ENCODE data around the gene SLC10A7. TPM values are rescaled to one million over a fixed set of nuclear protein-coding genes. Genes with fewer than 3 reads are reported as not detected.

The SLC10A7 gene
- total and polyA plus RNA-seq, 2 of the 8 experiments (the other 6 are each of a cell fraction or from before 2014, with no cell fraction given), result 2.5 to 2.9 TPM

DNA sequence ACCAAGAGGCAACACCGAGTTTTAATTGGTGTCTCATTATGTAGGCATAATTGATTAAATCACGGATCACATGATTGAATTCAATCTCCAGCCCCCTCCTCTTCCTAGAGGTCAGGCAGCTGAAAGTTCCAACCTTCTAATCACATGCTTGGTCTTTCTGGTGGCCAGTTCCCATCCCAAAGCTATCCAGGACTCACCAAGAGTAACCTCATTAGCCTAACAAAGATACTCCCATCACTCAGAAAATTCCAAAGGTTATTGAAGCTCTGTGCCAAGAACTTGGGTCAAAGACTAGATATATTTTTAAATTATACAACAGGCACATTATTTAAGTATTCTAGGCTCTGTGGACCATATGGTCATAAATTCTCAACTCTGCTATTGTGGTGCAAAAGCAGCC lies 65.1 kb downstream of the SLC10A7 start:
- Histone ChIP-seq H3K56ac (replicated peaks; ENCODE audit: insufficient read length, low read depth, low read length) (no peak overlapping the region), H3K4me3 (ENCODE audit: extremely low read depth in 1 of 4, insufficient read depth in 2 of 4, low read depth in 3 of 4, low read length in 4 of 4) (no peak overlapping the region), H3K4me1 (replicated peaks in 1 of 4; ENCODE audit: control insufficient read depth in 3 of 4, insufficient read depth in 4 of 4, low read length in 3 of 4) (peaks cover 0 to 6% (median 1%) of the 10 kb centered on the region in 4 experiments; a peak in 1 of 7 replicates), H3K9me3 (ENCODE audit: insufficient read depth in 2 of 2, low read depth in 1 of 2, low read length in 1 of 2) (no peaks in the 10 kb centered on the region), H3K23me2 (ENCODE audit: low read depth, low read length) (no peaks in the 10 kb centered on the region), H2BK20ac (ENCODE audit: low read length) (no peak overlapping the region), H2BK5ac (ENCODE audit: low read depth, low read length) (no peak overlapping the region), H3K4ac (replicated peaks; ENCODE audit: insufficient read length, low read depth, low read length) (no peak overlapping the region), H3K36me3 (ENCODE audit: control insufficient read depth in 2 of 4, insufficient read depth in 4 of 4, low read length in 3 of 4) (no peaks in the 10 kb centered on the region), H2BK120ac (replicated peaks; ENCODE audit: low read depth, low read length) (no peak overlapping the region), H3K79me2 (ENCODE audit: control insufficient read depth in 1 of 2, insufficient read depth in 2 of 2, low read length in 2 of 2) (no peaks in the 10 kb centered on the region), H2AK5ac (ENCODE audit: low read depth, low read length) (no peak overlapping the region), H4K20me1 (replicated peaks in 1 of 2; ENCODE audit: control insufficient read depth in 1 of 2, insufficient read depth in 2 of 2, low read length in 2 of 2) (no peaks in the 10 kb centered on the region), H2BK15ac (ENCODE audit: low read length) (no peak overlapping the region), H4K91ac (replicated peaks; ENCODE audit: insufficient read length, low read length) (no peak overlapping the region), H2BK12ac (ENCODE audit: low read depth, low read length) (no peak overlapping the region), H3K9ac (replicated peaks in 1 of 4; ENCODE audit: extremely low read depth in 1 of 4, low read depth in 3 of 4, low read length in 3 of 4) (no peak overlapping the region), H3K23ac (ENCODE audit: insufficient read length) (no peak overlapping the region), H3K27me3 (replicated peaks in 1 of 4; ENCODE audit: control insufficient read depth in 3 of 4, extremely low read depth in 1 of 4, insufficient read depth in 3 of 4, low read length in 3 of 4) (no peaks in the 10 kb centered on the region), H3K27ac (ENCODE audit: low read depth, low read length) (no peak overlapping the region), H3K14ac (ENCODE audit: insufficient read length) (no peak overlapping the region), H3K4me2 (ENCODE audit: insufficient read depth in 1 of 2, low read depth in 2 of 2, low read length in 2 of 2) (no peak overlapping the region), H4K5ac (ENCODE audit: insufficient read length, low read depth, low read length) (no peak overlapping the region), H3K18ac (ENCODE audit: extremely low read depth, low read length) (no peak overlapping the region), H4K8ac (ENCODE audit: extremely low read depth, insufficient read depth, low read length) (no peak overlapping the region), H3K79me1 (ENCODE audit: low read depth, low read length) (no peaks in the 10 kb centered on the region), H2AFZ (ENCODE audit: low read length) (no peak overlapping the region)
- FAIRE-seq (no peak), DNase-seq (ENCODE audit: low read depth in 1 of 2, low spot score in 2 of 2) (no peak)
- CTCF ChIA-PET (ENCODE audit: partially characterized antibody), result interaction anchor here (1.6 kb wide), 1 partner anchor 22 kb away, joined by 3 read pairs; no protein-coding TSS in a partner anchor
- POLR2A ChIA-PET (ENCODE audit: partially characterized antibody), result no interaction called here
- WGBS, 2 experiments (ENCODE audit: extremely low coverage in 1 of 2, insufficient coverage in 1 of 2, insufficient read length in 1 of 2, insufficient replicate concordance in 2 of 2, low coverage in 1 of 2, low lambda C conversion rate in 2 of 2, missing lambda C conversion rate in 1 of 2), result 85% methylated on average over 2 of the region's 2 CpGs; no CpG with 5 or more reads in 1 of the 2 experiments
- TF ChIP-seq CREB1 (IDR thresholded peaks at IDR 0.05), result no peak
- TF ChIP-seq RAD21 (IDR thresholded peaks at IDR 0.05 in 1 of 2, conservative IDR thresholded peaks at IDR 0.05 in 1 of 2; ENCODE audit: low read depth in 2 of 2, low read length in 2 of 2), result no peak
- TF ChIP-seq, protein P1, sequence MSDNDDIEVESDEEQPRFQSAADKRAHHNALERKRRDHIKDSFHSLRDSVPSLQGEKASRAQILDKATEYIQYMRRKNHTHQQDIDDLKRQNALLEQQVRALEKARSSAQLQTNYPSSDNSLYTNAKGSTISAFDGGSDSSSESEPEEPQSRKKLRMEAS (IDR thresholded peaks at IDR 0.05), result no peak
- no peak for TF ChIP-seq GTF2F1 (IDR thresholded peaks at IDR 0.05; ENCODE audit: borderline replicate concordance, low read depth, low read length)
- no peak for TF ChIP-seq SIN3A (conservative IDR thresholded peaks at IDR 0.05 in 1 of 2, IDR thresholded peaks at IDR 0.05 in 1 of 2; ENCODE audit: low read depth in 1 of 2, low read length in 2 of 2)
- TF ChIP-seq TAF7 (optimal IDR thresholded peaks at IDR 0.05; ENCODE audit: borderline replicate concordance, low read depth, low read length), result no peak
- no peak for TF ChIP-seq POU5F1 (IDR thresholded peaks at IDR 0.05; ENCODE audit: low read depth, low read length)
- no peak for TF ChIP-seq RFX5 (IDR thresholded peaks at IDR 0.05; ENCODE audit: borderline replicate concordance, low read depth, low read length)
- no peak for TF ChIP-seq KDM4A (IDR thresholded peaks at IDR 0.05; ENCODE audit: low read depth, low read length, severe bottlenecking)
- TF ChIP-seq SIRT6 (IDR thresholded peaks at IDR 0.05; ENCODE audit: low read length), result no peak
- TF ChIP-seq HDAC2 (IDR thresholded peaks at IDR 0.05; ENCODE audit: borderline replicate concordance in 1 of 2, low read depth in 2 of 2, low read length in 2 of 2), result no peak
- TF ChIP-seq HDAC6 (IDR thresholded peaks at IDR 0.05; ENCODE audit: low read depth, low read length), result no peak
- TF ChIP-seq GABPA (IDR thresholded peaks at IDR 0.05; ENCODE audit: borderline replicate concordance, insufficient read depth, low read length), result no peak
